HepG2 (cell line): ENCODE measurements around the gene QSOX1. TPM values are rescaled to one million over a fixed set of nuclear protein-coding genes. Genes with fewer than 3 reads are reported as not detected.

ENCODE experiments used
- ATAC-seq: fragments of 200-7000 bp; cut with Tn5 transposase; 3 replicates; pipeline ENCODE4 v1.9.1; 2020; ENCODE audit warnings: mild to moderate bottlenecking, moderate library complexity
- BruUV-seq: library from RNA; stranded (reverse); fragments of 400-500 nt; replicated peaks from 2 replicates; lab custom pipeline; 2021; lab: Mats Ljungman, UMichigan
- CTCF ChIA-PET: fragments of 300-600 bp; formaldehyde crosslinking; extraction: SDS; loops from one replicate; lab custom pipeline; 2021; ENCODE audit warnings: low total read pairs, inconsistent platforms, low intra/inter-chr PET ratio; lab: Yijun Ruan, JAX
- POLR2A ChIA-PET: fragments of 350-600 bp; sonication (Branson Sonifier 250); formaldehyde crosslinking; loops from one replicate; lab custom pipeline; 2020; ENCODE audit warnings: antibody characterized with exemption, inconsistent platforms; lab: Yijun Ruan, JAX
- DNase-seq: peaks from one replicate; pipeline ENCODE4 v3.0.0-alpha.2; 2015; ENCODE audit warnings: low spot score
- FAIRE-seq: peaks from 3 replicates; lab custom pipeline; 2011; peaks lifted over from hg19 to GRCh38; lab: Jason Lieb, UNC
- H2AFZ ChIP-seq: one replicate; pipeline ENCODE4 v1.6.1; 2011; ENCODE audit warnings: low read length, inconsistent platforms
- H3K27ac ChIP-seq: fragments of 300-600 bp; 3 replicates; pipeline ENCODE4 v1.8.0; 2011; ENCODE audit warnings: mixed run types, mild to moderate bottlenecking, mixed read lengths, low read length, inconsistent platforms; ENCODE audit not compliant: insufficient read depth; ENCODE audit errors: extremely low read length
- H3K27me3 ChIP-seq, 2 experiments: fragments of 200-600 bp in 1 of 2; 2 replicates in 1 of 2; 3 replicates in 1 of 2; pipeline versions ENCODE4 v1.6.0 to v1.8.0; 2011; ENCODE audit warnings: low read length in 2 of 2, mild to moderate bottlenecking in 2 of 2, moderate library complexity in 2 of 2, inconsistent platforms in 1 of 2; ENCODE audit not compliant: insufficient read depth in 2 of 2, control insufficient read depth in 1 of 2
- H3K36me3 ChIP-seq, 2 experiments: fragments of 200-600 bp in 1 of 2; replicated peaks in 1 of 2; 2 replicates in 1 of 2; 3 replicates in 1 of 2; pipeline versions ENCODE4 v1.5.1 to v1.8.0; 2011; ENCODE audit warnings: low read length in 2 of 2, inconsistent platforms in 1 of 2; ENCODE audit not compliant: insufficient read depth in 2 of 2, control insufficient read depth in 1 of 2
- H3K4me1 ChIP-seq: 2 replicates; pipeline ENCODE4 v1.5.1; 2012; ENCODE audit warnings: low read length, inconsistent platforms; ENCODE audit not compliant: insufficient read depth
- H3K4me2 ChIP-seq: 2 replicates; pipeline ENCODE4 v1.6.0; 2011; ENCODE audit warnings: low read depth, low read length, inconsistent platforms
- H3K4me3 ChIP-seq, 3 experiments: fragments of 200-600 bp in 1 of 3; sonication (generic), shearing (Covaris generic) in 1 of 3; replicated peaks in 1 of 3; 2 replicates each; pipeline ENCODE4 v1.5.1; 2011 to 2016; ENCODE audit warnings: low read length in 3 of 3, inconsistent platforms in 2 of 3, low read depth in 2 of 3, mild to moderate bottlenecking in 2 of 3, control low read depth in 1 of 3, mixed read lengths in 1 of 3; ENCODE audit not compliant: insufficient read depth in 1 of 3
- H3K79me2 ChIP-seq: one replicate; pipeline ENCODE4 v1.6.1; 2011; ENCODE audit warnings: low read length, inconsistent platforms; ENCODE audit not compliant: insufficient read depth
- H3K9ac ChIP-seq: 2 replicates; pipeline ENCODE4 v1.6.0; 2011; ENCODE audit warnings: mild to moderate bottlenecking, low read depth, low read length, inconsistent platforms; ENCODE audit not compliant: insufficient read depth
- H3K9me3 ChIP-seq: 2 replicates; pipeline ENCODE4 v1.5.1; 2012; ENCODE audit warnings: mild to moderate bottlenecking, low read length
- H4K20me1 ChIP-seq: 2 replicates; pipeline ENCODE4 v1.6.0; 2011; ENCODE audit warnings: inconsistent platforms, mild to moderate bottlenecking, low read length, moderate library complexity; ENCODE audit not compliant: insufficient read depth
- KDM3A ChIP-seq: IDR thresholded peaks from 2 replicates; pipeline ENCODE4 v1.6.1; 2018; ENCODE audit warnings: low read depth, missing compliant biosample characterization
- NR2F1 ChIP-seq, 2 experiments: fragments of 450-650 bp in 1 of 2; formaldehyde crosslinking in 1 of 2; IDR thresholded peaks; 2 replicates each; pipeline versions ENCODE4 v1.5.0 to v1.6.1; 2016 to 2020; ENCODE audit warnings: mild to moderate bottlenecking in 1 of 2, missing compliant biosample characterization in 1 of 2, missing genetic modification reagents in 1 of 2, moderate library complexity in 1 of 2
- POGK ChIP-seq: sonication (generic); formaldehyde crosslinking; conservative IDR thresholded peaks from 2 replicates; pipeline ENCODE4 v1.8.0; 2022; ENCODE audit warnings: mild to moderate bottlenecking, moderate library complexity, missing genetic modification reagents
- POLR2A ChIP-seq, 2 experiments: IDR thresholded peaks; 2 replicates each; pipeline ENCODE4 v1.6.1; 2011; ENCODE audit warnings: low read depth in 2 of 2, low read length in 2 of 2, mild to moderate bottlenecking in 1 of 2, moderate library complexity in 1 of 2; ENCODE audit not compliant: insufficient read depth in 1 of 2
- RFX3 ChIP-seq: IDR thresholded peaks from 2 replicates; pipeline ENCODE4 v1.6.1; 2016; ENCODE audit warnings: missing biosample characterization, missing genetic modification reagents
- SATB2 ChIP-seq: sonication (generic); formaldehyde crosslinking; IDR thresholded peaks from 2 replicates; pipeline ENCODE4 v1.5.0; 2020; ENCODE audit warnings: missing genetic modification reagents
- ZBTB25 ChIP-seq: IDR thresholded peaks from 2 replicates; pipeline ENCODE4 v1.6.1; 2018; ENCODE audit warnings: missing genetic modification reagents
- ZBTB37 ChIP-seq: sonication (generic); formaldehyde crosslinking; IDR thresholded peaks from 2 replicates; pipeline ENCODE4 v1.4.0; 2020; ENCODE audit warnings: mild to moderate bottlenecking, missing genetic modification reagents
- ZNF20 ChIP-seq: sonication (generic); formaldehyde crosslinking; IDR thresholded peaks from 2 replicates; pipeline ENCODE4 v1.4.0; 2020; ENCODE audit warnings: mild to moderate bottlenecking, moderate library complexity, missing genetic modification reagents
- ZNF329 ChIP-seq: sonication (generic); formaldehyde crosslinking; IDR thresholded peaks from 2 replicates; pipeline ENCODE4 v1.9.0; 2021; ENCODE audit warnings: low read depth, mild to moderate bottlenecking, missing genetic modification reagents
- ZNF331 ChIP-seq: sonication (generic); formaldehyde crosslinking; IDR thresholded peaks from 2 replicates; pipeline ENCODE4 v1.4.0; 2020; ENCODE audit warnings: missing genetic modification reagents
- ZNF337 ChIP-seq: sonication (generic); formaldehyde crosslinking; IDR thresholded peaks from 2 replicates; pipeline ENCODE4 v1.5.1; 2020; ENCODE audit warnings: missing genetic modification reagents, low read depth, mild to moderate bottlenecking, borderline replicate concordance
- ZNF720 ChIP-seq: sonication (generic); formaldehyde crosslinking; IDR thresholded peaks from 2 replicates; pipeline ENCODE4 v1.4.0; 2020; ENCODE audit warnings: missing genetic modification reagents
- ZXDC ChIP-seq: sonication (generic); formaldehyde crosslinking; IDR thresholded peaks from 2 replicates; pipeline ENCODE4 v1.5.0; 2020; ENCODE audit warnings: mild to moderate bottlenecking, missing genetic modification reagents
- WGBS: methylation state at CpG from one replicate; pipeline ENCODE4 v1.1.6; 2017; ENCODE audit warnings: low lambda C conversion rate; 5-methylcytosine and 5-hydroxymethylcytosine counted together
- in situ Hi-C: cut with HindIII; loops from 2 replicates; pipeline ENCODE4 v1.10.0; 2017; ENCODE audit warnings: low pct_unique_long_range_greater_than_20kb; ENCODE audit not compliant: extremely low pct_ligation_motif_present
- intact Hi-C: fragments of 100-400 bp; cut with micrococcal nuclease; formaldehyde crosslinking; loops from one replicate; pipeline ENCODE4 v1.10.0; 2022; ENCODE audit not compliant: unreplicated experiment
- polyA plus RNA-seq, 8 experiments: library from polyadenylated mRNA; depleted of rRNA in 3 of 8; stranded (reverse) in 7 of 8; unstranded in 1 of 8; fragments of >200 nt; fragmentation: Illumina TruSeq in 4 of 8; extraction: Trizol in 4 of 8; gene quantifications; 2 replicates each; pipeline versions ENCODE4 v1.2.1 to v1.2.3, GENCODE V29; 2011 to 2016; ENCODE audit warnings: low read depth in 4 of 8, missing spikeins in 1 of 8, mixed read lengths in 1 of 8; ENCODE audit not compliant: insufficient read depth in 1 of 8
- total RNA-seq, 5 experiments: library from RNA; depleted of rRNA; stranded (reverse); fragments of >200 nt; fragmentation: Illumina TruSeq; extraction: Trizol; gene quantifications; 2 replicates each; pipeline ENCODE4 v1.2.3, GENCODE V29; 2016; ENCODE audit warnings: low read depth in 1 of 5
- TF ChIP-seq, protein P1 (sequence below): sonication (generic); formaldehyde crosslinking; IDR thresholded peaks from 2 replicates; pipeline ENCODE4 v1.4.0; 2020; ENCODE audit warnings: mild to moderate bottlenecking, missing genetic modification reagents
- TF ChIP-seq, protein P2 (sequence below): sonication (generic); formaldehyde crosslinking; IDR thresholded peaks from 2 replicates; pipeline ENCODE4 v1.4.0; 2020; ENCODE audit warnings: missing genetic modification reagents

Gene QSOX1
- total and polyA plus RNA-seq, 2 of the 13 experiments (the other 11 are each of a cell fraction or from before 2014, with no cell fraction given) = 6.8 to 40.2 TPM

GRCh38 chr1:180176965-180177364 lies 22.3 kb downstream of the QSOX1 start:
- DNase-seq (no peak), ATAC-seq (no peak), FAIRE-seq (no peak)
- Histone ChIP-seq H3K27me3 (no peaks in the 10 kb centered on the region), H2AFZ (no peak overlapping the region), H3K4me3 (no peak overlapping the region), H3K9ac (no peak overlapping the region), H3K79me2 (no peaks in the 10 kb centered on the region), H4K20me1 (no peaks in the 10 kb centered on the region), H3K27ac (no peak overlapping the region), H3K4me2 (no peak overlapping the region), H3K36me3 (no peaks in the 10 kb centered on the region), H3K4me1 (no peaks in the 10 kb centered on the region), H3K9me3 (no peaks in the 10 kb centered on the region)
- intact Hi-C loops = no loop called here
- in situ Hi-C loops = loop anchor here (10.0 kb wide), 1 partner anchor 462 kb away; no protein-coding TSS in a partner anchor
- 92% methylated on average over 4 of the region's 4 CpGs for WGBS
- CTCF ChIA-PET = no interaction called here
- POLR2A ChIA-PET = no interaction called here
- no TSS peak for BruUV-seq
- TF ChIP-seq ZNF331 (CRISPR knock-in tag) (no peak), ZNF337 (CRISPR knock-in tag) (no peak), NR2F1 (CRISPR knock-in tag; IDR thresholded peaks at IDR 0.05) (no peak), KDM3A (no peak), ZNF329 (CRISPR knock-in tag) (no peak), POGK (CRISPR knock-in tag) (no peak), ZNF20 (CRISPR knock-in tag) (no peak), ZBTB25 (no peak), ZNF720 (CRISPR knock-in tag) (no peak), POLR2A (IDR thresholded peaks at IDR 0.05; ENCODE audit: insufficient read depth in 1 of 2, low read depth in 2 of 2, low read length in 2 of 2) (no peak), ZXDC (CRISPR knock-in tag) (no peak), ZBTB37 (CRISPR knock-in tag) (no peak), SATB2 (no peak), RFX3 (CRISPR knock-in tag) (no peak)
- TF ChIP-seq, protein P1, sequence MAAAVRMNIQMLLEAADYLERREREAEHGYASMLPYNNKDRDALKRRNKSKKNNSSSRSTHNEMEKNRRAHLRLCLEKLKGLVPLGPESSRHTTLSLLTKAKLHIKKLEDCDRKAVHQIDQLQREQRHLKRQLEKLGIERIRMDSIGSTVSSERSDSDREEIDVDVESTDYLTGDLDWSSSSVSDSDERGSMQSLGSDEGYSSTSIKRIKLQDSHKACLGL (CRISPR knock-in tag) = no peak
- TF ChIP-seq, protein P2, sequence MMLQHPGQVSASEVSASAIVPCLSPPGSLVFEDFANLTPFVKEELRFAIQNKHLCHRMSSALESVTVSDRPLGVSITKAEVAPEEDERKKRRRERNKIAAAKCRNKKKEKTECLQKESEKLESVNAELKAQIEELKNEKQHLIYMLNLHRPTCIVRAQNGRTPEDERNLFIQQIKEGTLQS = no peak
